ENCODE results near the gene SPATA24. TPM values are rescaled to one million over a fixed set of nuclear protein-coding genes. Genes with fewer than 3 reads are reported as not detected.
"Not testable (repeated sequence)": the region's sequence is repeated elsewhere in the genome, so short reads cannot be mapped to it uniquely, and the experiment has no call there.

SPATA24 gene
- total RNA-seq, 1 experiment from 2014 or later: 12.7 TPM

GRCh38 chr5:139395844-139396640 is 7.8 kb downstream of the SPATA24 start:
- DNase-seq (ENCODE audit: extremely low read depth, low read depth): no peak

GRCh38 chr5:139394654-139395566 is 9.0 kb downstream of the SPATA24 start, which contains the start of gene PROB1:
Gene PROB1 (minus strand): TSS chr5:139395104. CDS start chr5:139395081, 23 bp downstream.
- DNase-seq (ENCODE audit: extremely low read depth, low read depth): no peak

GRCh38 chr5:139394123-139394653 is 9.7 kb downstream of the SPATA24 start:
- DNase-seq (ENCODE audit: extremely low read depth, low read depth): no peak

GRCh38 chr5:139393497-139394122 is 10.3 kb downstream of the SPATA24 start:
- no peak for DNase-seq (ENCODE audit: extremely low read depth, low read depth)

- DNase-seq (ENCODE audit: extremely low read depth, low read depth): peak; percentile 29
Measured at GRCh38 chr5:139392678-139393496, 11.0 kb downstream of the SPATA24 start.

- DNase-seq (ENCODE audit: extremely low read depth, low read depth): no peak
Measured at GRCh38 chr5:139392324-139392677, 11.6 kb downstream of the SPATA24 start.

GRCh38 chr5:139391570-139392323 is 12.1 kb downstream of the SPATA24 start:
- DNase-seq (ENCODE audit: extremely low read depth, low read depth): no peak

GRCh38 chr5:139390639-139391569 is 13.0 kb downstream of the SPATA24 start:
- no peak for DNase-seq (ENCODE audit: extremely low read depth, low read depth)

GRCh38 chr5:139389701-139390638 is 13.9 kb downstream of the SPATA24 start, which contains the start of gene MZB1:
Gene MZB1 (minus strand): TSS chr5:139389913. CDS start chr5:139389856, 57 bp downstream.
- no peak for DNase-seq (ENCODE audit: extremely low read depth, low read depth)

GRCh38 chr5:139388198-139388821 is 15.6 kb downstream of the SPATA24 start:
- no peak for DNase-seq (ENCODE audit: extremely low read depth, low read depth)

- DNase-seq (ENCODE audit: extremely low read depth, low read depth): no peak
Measured at GRCh38 chr5:139387611-139388197, 16.2 kb downstream of the SPATA24 start.

GRCh38 chr5:139386956-139387355 is 16.9 kb downstream of the SPATA24 start:
- DNase-seq (ENCODE audit: extremely low read depth, low read depth): not testable (repeated sequence)

GRCh38 chr5:139386050-139386438 is 17.8 kb downstream of the SPATA24 start:
- DNase-seq (ENCODE audit: extremely low read depth, low read depth): no peak

GRCh38 chr5:139385061-139386049 is 18.5 kb downstream of the SPATA24 start:
- DNase-seq (ENCODE audit: extremely low read depth, low read depth): no peak

GRCh38 chr5:139384591-139385051 is 19.3 kb downstream of the SPATA24 start:
- DNase-seq (ENCODE audit: extremely low read depth, low read depth): no peak

Measured in NCI-H460 (cell line).